ENCODE results near the gene XAGE1A.
"Not testable (repeated sequence)": the region's sequence is repeated elsewhere in the genome, so short reads cannot be mapped to it uniquely, and the experiment has no call there.

Gene XAGE1A

GRCh38 chrX:52495545-52496418 lies at the start of gene XAGE1A:
Gene XAGE1A, plus strand, starts transcription at chrX:52495808. Its CDS starts 1,554 bp downstream, at chrX:52497362.
- H3K4me3 ChIP-seq (ENCODE audit: low read length); DNase-seq (ENCODE audit: low read depth): not testable (repeated sequence)

GRCh38 chrX:52452031-52452430 lies 43.6 kb upstream of the XAGE1A start:
- not testable (repeated sequence) for H3K4me3 ChIP-seq (ENCODE audit: low read length); DNase-seq (ENCODE audit: low read depth)

GRCh38 chrX:52471301-52471700 lies 24.3 kb upstream of the XAGE1A start:
- not testable (repeated sequence) for H3K4me3 ChIP-seq (ENCODE audit: low read length); DNase-seq (ENCODE audit: low read depth)

- not testable (repeated sequence) for H3K4me3 ChIP-seq (ENCODE audit: low read length); DNase-seq (ENCODE audit: low read depth)
Observed at GRCh38 chrX:52496419-52496772, 788 bp downstream of the XAGE1A start.

GRCh38 chrX:52501362-52501761 lies 5.8 kb downstream of the XAGE1A start:
- DNase-seq (ENCODE audit: low read depth); H3K4me3 ChIP-seq (ENCODE audit: low read length): not testable (repeated sequence)

- no peak overlapping the region for H3K4me3 ChIP-seq (ENCODE audit: low read length)
- no peak for DNase-seq (ENCODE audit: low read depth)
- TF ChIP-seq CTCF (IDR thresholded peaks at IDR 0.05; ENCODE audit: insufficient read depth, low read depth, low read length, missing control alignments), result no peak
Observed at GRCh38 chrX:52504551-52504950, 8.9 kb downstream of the XAGE1A start.

- no peak for TF ChIP-seq CTCF (IDR thresholded peaks at IDR 0.05; ENCODE audit: insufficient read depth, low read depth, low read length, missing control alignments)
- H3K4me3 ChIP-seq (ENCODE audit: low read length), result no peak overlapping the region
- no peak for DNase-seq (ENCODE audit: low read depth)
Observed at GRCh38 chrX:52507331-52507730, 11.7 kb downstream of the XAGE1A start.

GRCh38 chrX:52509916-52510315 lies 14.3 kb downstream of the XAGE1A start:
- no peak overlapping the region for H3K4me3 ChIP-seq (ENCODE audit: low read length)
- DNase-seq (ENCODE audit: low read depth), result no peak
- no peak for TF ChIP-seq CTCF (IDR thresholded peaks at IDR 0.05; ENCODE audit: insufficient read depth, low read depth, low read length, missing control alignments)

- DNase-seq (ENCODE audit: low read depth); H3K4me3 ChIP-seq (ENCODE audit: low read length): not testable (repeated sequence)
Observed at GRCh38 chrX:52511126-52511525, 15.5 kb downstream of the XAGE1A start.

GRCh38 chrX:52516110-52516986 lies 20.7 kb downstream of the XAGE1A start:
- H3K4me3 ChIP-seq (ENCODE audit: low read length); DNase-seq (ENCODE audit: low read depth): not testable (repeated sequence)

GRCh38 chrX:52516987-52517325 lies 21.3 kb downstream of the XAGE1A start, which contains the start of gene XAGE1B:
Gene XAGE1B, minus strand, starts transcription at chrX:52517063. Its CDS starts 1,536 bp downstream, at chrX:52515527.
- H3K4me3 ChIP-seq (ENCODE audit: low read length); DNase-seq (ENCODE audit: low read depth): not testable (repeated sequence)

- not testable (repeated sequence) for DNase-seq (ENCODE audit: low read depth); H3K4me3 ChIP-seq (ENCODE audit: low read length)
Observed at GRCh38 chrX:52541051-52541450, 45.4 kb downstream of the XAGE1A start.

Data from epithelial cell of esophagus (primary cell).